Esophagus squamous epithelium (tissue), 4 donors: ENCODE data around the gene MTX3.

ENCODE experiments used
- POLR2A ChIP-seq, 4 donors: fragments of 450-650 bp; IDR thresholded peaks; one replicate each; pipeline ENCODE4 v1.6.1; 2017; ENCODE audit warnings: antibody characterized with exemption in 4 of 4, mild to moderate bottlenecking in 4 of 4, moderate library complexity in 3 of 4
- TF ChIP-seq, protein P1 (sequence below), 6 experiments: fragments of 450-650 bp in 4 of 6; fragments of 200-600 bp in 2 of 6; sonication (generic) in 2 of 6; IDR thresholded peaks; one replicate each; pipeline ENCODE4 v1.5.1; 2016 to 2019; ENCODE audit warnings: antibody characterized with exemption in 6 of 6, mild to moderate bottlenecking in 4 of 6, moderate library complexity in 4 of 6

DNA sequence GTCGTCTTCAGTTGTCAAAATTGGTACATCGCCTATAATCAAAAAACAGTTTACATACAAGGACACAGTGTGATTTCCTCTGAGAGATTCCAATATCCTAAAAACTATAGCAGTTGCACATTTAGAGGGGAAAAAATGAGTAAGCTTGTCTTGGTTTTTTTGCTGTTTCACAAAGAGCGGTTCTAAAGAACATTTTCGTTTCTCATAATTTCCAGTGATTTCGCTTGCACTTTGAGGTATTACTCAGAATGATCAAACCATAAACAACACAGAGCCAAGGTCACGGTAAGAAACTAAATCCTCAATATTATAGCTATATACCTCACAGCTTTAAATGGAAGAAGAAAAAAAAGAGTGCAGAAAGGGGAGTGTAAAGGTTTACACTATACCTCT is 861 bp downstream of the MTX3 start:
- TF ChIP-seq, protein P1, sequence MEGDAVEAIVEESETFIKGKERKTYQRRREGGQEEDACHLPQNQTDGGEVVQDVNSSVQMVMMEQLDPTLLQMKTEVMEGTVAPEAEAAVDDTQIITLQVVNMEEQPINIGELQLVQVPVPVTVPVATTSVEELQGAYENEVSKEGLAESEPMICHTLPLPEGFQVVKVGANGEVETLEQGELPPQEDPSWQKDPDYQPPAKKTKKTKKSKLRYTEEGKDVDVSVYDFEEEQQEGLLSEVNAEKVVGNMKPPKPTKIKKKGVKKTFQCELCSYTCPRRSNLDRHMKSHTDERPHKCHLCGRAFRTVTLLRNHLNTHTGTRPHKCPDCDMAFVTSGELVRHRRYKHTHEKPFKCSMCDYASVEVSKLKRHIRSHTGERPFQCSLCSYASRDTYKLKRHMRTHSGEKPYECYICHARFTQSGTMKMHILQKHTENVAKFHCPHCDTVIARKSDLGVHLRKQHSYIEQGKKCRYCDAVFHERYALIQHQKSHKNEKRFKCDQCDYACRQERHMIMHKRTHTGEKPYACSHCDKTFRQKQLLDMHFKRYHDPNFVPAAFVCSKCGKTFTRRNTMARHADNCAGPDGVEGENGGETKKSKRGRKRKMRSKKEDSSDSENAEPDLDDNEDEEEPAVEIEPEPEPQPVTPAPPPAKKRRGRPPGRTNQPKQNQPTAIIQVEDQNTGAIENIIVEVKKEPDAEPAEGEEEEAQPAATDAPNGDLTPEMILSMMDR (IDR thresholded peaks at IDR 0.05): no peak
- TF ChIP-seq POLR2A (IDR thresholded peaks at IDR 0.05): no peak
